ENCODE data around the gene TRPM1.

The TRPM1 gene

GRCh38 chr15:31013863-31014607 is 87.5 kb downstream of the TRPM1 start:
- DNase-seq = no peak

- no peak for DNase-seq
Observed at GRCh38 chr15:31012455-31012854, 89.1 kb downstream of the TRPM1 start.

- no peak for DNase-seq
Observed at GRCh38 chr15:31010036-31010435, 91.5 kb downstream of the TRPM1 start.

DNA sequence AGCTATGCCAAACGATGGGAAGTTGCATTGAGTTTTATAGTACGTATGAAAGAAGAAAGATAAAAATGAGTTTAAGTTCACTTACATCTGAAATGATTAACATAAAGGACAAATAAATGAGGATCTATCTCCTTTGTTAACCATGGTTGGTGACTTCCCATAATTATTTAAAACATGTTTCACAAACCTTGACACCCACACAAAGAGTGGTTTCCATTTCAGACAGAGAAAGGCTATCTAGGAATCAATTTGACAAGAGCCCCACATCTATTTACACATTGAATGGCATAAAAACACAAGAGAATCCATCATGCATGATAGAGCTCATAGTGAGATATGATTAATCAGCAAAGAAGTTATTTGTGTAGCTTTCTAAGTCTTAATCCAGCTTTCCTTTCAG is 95.9 kb downstream of the TRPM1 start:
- no peak for DNase-seq

GRCh38 chr15:31004220-31004733 is 97.2 kb downstream of the TRPM1 start:
- peak; percentile 89 for DNase-seq

DNA sequence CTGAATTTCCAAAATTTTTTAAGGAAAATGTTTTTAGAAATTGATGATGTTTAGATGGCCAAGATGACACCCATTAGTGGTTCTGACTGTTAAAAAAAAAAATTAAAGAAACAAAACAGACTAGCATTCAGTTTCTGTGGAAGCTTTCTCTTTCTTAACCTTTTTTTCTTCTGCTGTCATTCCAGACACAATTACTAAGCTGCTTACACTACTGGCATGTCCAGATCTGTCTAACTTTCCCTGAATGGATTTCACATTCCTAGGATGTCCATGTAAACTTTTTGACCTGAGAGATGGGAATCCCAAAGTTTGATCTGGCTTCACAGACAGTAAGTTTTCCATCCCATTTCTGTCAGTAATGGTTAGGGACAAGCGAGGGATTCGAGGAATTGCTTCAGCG is 99.8 kb downstream of the TRPM1 start:
- DNase-seq = no peak

DNA sequence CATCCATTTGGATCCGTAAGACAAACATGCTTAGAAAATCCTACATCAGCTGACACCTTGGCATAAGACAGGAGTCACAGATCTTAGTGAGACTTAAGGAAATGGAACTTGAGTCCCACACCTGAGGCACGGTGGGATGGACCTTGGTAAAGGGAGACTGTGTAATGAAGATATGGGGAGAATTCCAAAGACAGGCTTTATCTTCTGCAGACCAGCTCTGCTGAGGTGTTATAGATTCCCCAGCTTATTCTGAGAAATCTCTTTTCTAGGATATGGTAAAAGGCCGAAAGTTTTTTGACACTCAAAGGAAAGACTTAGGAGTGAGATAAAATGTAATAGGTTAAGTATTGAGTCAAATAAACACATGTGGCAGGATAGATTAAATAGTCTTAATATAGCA is 101.8 kb downstream of the TRPM1 start:
- DNase-seq = no peak

- DNase-seq = no peak
Observed at GRCh38 chr15:30997270-30997669, 104.3 kb downstream of the TRPM1 start.

GRCh38 chr15:30992249-30992864 is 109.2 kb downstream of the TRPM1 start:
- no peak for DNase-seq

- DNase-seq = peak; percentile 76
Observed at GRCh38 chr15:30991255-30992235, 110.0 kb downstream of the TRPM1 start, which contains the start of gene MTMR10. Gene MTMR10 (minus strand): TSS chr15:30991628. CDS start chr15:30991506, 122 bp downstream.

GRCh38 chr15:30990446-30991254 is 110.9 kb downstream of the TRPM1 start:
- DNase-seq = no peak

DNA sequence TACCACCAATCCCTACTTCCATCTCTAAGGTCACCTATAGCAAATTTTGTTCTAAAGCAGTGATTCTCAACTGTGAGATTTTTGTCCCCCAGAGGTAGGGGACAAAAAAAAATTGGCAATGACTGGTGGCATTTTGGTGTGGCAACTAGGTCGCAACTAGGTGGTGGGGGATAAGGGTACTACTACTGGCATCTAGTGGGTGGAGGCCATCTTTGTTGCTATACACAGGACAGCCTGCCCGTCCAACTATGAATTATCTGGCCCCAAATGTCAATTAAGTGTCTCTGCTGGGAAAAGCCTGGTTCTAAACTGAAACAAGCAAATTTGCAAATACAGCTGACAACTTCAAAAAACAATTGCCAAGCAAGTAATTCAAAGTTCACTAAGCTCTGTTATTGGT is 111.5 kb downstream of the TRPM1 start:
- DNase-seq = no peak

DNA sequence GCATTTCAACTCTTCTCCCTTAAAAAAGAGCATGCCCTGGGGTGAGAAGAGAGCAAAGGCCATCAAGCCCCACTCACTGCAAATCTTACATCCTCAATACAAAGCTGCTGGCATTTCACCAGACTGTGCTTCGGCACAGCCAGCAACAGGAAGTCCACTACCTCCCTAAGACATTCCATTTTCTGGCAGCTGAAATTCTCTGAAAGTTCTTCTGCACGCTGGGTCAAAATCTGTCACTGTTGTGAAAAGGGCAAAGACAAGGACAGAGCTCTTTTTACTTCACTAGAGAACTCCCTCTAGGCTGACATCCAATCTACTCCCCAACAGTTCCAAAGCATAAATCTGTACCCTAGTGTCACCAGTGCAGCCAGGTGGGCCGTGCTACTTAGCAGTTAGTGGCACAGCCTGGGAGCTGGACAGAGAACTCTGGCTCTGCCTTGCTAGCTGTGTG is 116.4 kb downstream of the TRPM1 start:
- DNase-seq = no peak

DNA sequence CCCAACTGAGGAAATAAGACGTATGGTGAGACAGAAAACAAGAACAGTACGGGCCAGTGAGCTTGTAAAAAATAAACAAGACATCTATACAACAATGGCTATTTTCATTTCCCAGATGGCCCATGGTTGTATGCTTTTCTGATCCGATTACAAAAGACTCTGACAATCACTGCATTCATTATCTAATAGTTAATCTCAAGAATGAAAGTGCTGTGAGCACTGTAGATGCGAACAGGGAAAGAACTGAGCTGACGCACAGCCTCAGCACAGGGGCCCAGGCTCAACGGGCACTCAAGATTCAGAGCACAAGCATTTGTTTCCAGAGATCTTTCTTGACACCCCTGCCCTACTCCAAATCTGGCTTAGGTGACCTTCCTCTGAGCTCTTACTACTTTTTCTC is 117.0 kb downstream of the TRPM1 start:
- DNase-seq = no peak

- DNase-seq = no peak
Observed at GRCh38 chr15:30984118-30984517, 117.4 kb downstream of the TRPM1 start.

DNA sequence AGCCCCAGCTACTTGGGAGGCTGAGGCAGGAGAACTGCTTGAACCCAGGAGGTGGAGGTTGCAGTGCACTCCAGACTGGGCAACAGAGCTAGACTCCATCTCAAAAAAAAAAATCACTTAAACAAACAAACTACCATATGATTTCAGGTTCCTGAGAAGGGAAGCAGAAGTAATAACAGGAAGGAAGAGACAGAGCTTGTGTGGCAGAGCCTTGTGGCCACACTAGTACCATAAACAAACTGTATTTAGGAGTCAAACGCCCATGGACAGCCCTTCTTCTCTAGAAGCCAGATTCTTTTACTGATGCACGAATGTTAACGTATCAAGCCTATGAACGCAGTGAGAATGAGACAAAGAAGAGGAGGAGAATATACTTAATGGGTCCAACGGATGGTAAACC is 122.1 kb downstream of the TRPM1 start:
- DNase-seq = no peak

DNA sequence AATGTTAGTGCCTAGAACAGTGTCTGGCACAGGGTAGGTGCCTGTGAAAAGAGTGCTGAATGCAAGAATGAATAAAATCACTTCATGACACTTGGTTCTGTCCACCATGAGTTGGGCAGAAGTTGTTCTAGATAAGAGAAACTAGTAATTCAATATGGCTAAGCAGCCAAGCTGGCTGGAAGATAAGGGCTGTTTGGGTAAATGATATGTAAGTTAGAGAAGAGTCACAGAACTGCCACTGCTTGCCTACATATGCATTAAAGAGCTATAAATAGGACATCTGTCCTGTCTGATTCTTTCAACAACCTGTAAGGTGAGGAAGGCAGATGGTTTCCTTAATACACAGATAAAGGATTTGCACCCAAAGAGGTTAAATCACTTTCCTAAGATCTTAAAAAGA is 123.2 kb downstream of the TRPM1 start:
- no peak for DNase-seq

GRCh38 chr15:30974112-30974511 is 127.4 kb downstream of the TRPM1 start:
- no peak for DNase-seq

- DNase-seq = no peak
Observed at GRCh38 chr15:30973379-30973778, 128.1 kb downstream of the TRPM1 start.

- no peak for DNase-seq
Observed at GRCh38 chr15:30969724-30970123, 131.8 kb downstream of the TRPM1 start.

DNA sequence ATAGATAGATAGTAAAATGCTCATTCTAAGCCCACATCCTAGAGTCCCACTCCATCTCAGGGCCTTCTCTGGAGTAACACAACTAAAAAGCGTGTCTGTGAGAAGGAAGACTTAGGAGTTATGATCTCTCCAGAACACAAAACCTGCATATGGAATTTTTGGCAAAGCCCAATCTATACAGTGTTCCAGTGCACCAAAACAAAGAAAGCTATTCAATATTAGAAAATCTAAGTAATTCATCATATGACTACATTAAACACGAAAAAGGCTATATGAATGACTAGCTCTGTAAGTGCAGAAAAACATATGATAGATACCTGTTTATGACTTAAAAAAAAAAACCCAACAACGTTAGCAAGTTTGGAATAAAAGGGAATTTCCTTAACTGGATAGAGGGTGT is 137.8 kb downstream of the TRPM1 start:
- DNase-seq = no peak

DNA sequence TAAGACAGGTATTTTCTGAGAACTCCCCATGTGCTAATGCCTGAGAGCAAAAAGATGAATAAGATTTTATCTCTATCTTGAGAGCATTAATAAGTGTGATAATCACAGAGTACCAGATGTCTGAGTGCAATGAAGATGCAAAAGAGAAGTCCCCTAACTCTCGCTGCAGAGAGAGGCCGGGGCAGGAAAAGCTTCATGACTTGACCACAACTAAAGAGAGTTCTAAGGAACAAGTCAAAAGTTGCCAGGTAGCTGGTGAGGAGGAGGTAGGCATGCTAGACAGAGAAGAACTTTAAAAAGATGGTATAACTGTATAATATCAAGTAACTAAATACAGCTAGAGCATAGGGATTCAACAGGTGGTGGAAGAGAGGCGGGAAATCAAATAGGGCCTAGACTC is 138.9 kb downstream of the TRPM1 start:
- no peak for DNase-seq

Data from NK-92 treated with Interleukin-12 subunit alpha and Interleukin-12 subunit beta, amount 100 ng/mL, for 24 hours (cell line).